Tibial nerve (tissue), 3 donors: ENCODE results near the gene IGFBPL1.

Experiments
- CTCF ChIP-seq, 5 experiments: fragments of 200-600 bp in 3 of 5; fragments of 450-650 bp in 2 of 5; sonication (generic) in 3 of 5; IDR thresholded peaks; one replicate each; pipeline ENCODE4 v1.5.1; 2016 to 2019; ENCODE audit warnings: antibody characterized with exemption in 5 of 5, mild to moderate bottlenecking in 3 of 5, moderate library complexity in 2 of 5
- POLR2A ChIP-seq, 2 donors: fragments of 450-650 bp; IDR thresholded peaks; one replicate each; pipeline ENCODE4 v1.6.1; 2017; ENCODE audit warnings: antibody characterized with exemption in 2 of 2, mild to moderate bottlenecking in 2 of 2, moderate library complexity in 2 of 2

- no peak for TF ChIP-seq POLR2A (IDR thresholded peaks at IDR 0.05)
- TF ChIP-seq CTCF (IDR thresholded peaks at IDR 0.05) = no peak
Observed at GRCh38 chr9:38374847-38375571, 49.2 kb downstream of the IGFBPL1 start.
